Embryonic facial prominence (tissue), 1 donor: ENCODE data around the gene SLC7A5.
"Not testable (repeated sequence)": the region's sequence is repeated elsewhere in the genome, so short reads cannot be mapped to it uniquely, and the experiment has no call there.

ENCODE experiments used
- DNase-seq: peaks from one replicate; pipeline ENCODE4 v3.0.0-alpha.2; 2016; ENCODE audit errors: extremely low spot score

SLC7A5 gene

DNA sequence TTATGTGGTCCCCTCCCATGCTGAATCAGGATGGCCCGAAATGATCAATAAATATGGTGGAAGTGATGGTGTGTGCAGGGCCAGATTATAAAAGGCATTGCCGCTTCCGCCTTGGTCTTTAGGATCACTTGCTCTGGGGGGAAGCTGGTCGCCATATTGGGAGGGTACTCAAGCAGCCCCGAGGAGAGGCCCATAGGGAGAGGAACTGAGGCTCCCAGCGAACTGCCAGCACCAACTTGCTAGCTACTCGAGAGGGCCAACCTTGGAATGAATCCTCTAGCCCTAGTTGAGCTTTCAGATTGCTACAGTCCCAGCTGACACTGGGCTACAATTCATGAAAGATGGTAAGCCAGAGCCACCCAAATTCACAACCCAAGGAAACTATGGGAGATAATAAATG is 19.0 kb upstream of the SLC7A5 start:
- DNase-seq, result not testable (repeated sequence)

DNA sequence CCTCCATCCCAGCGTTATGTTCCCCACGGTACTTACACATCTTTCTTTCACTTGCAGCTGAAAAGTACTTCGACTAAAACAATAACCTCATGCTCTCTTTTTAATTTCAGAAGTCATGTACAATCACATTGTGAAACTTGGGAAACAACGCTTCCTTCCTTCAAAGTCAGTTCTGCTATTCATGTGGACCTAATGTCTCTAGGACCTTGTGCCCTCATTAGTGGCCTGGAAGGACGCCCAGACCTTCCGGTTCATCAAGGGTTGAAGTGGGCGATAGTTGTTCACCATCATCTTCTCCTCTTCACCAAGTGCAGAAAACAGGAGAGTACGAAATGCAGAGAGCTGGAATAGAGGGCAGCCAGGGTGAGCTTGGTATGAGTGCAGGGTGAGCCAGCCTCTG is 18.6 kb upstream of the SLC7A5 start:
- DNase-seq, result not testable (repeated sequence)

DNA sequence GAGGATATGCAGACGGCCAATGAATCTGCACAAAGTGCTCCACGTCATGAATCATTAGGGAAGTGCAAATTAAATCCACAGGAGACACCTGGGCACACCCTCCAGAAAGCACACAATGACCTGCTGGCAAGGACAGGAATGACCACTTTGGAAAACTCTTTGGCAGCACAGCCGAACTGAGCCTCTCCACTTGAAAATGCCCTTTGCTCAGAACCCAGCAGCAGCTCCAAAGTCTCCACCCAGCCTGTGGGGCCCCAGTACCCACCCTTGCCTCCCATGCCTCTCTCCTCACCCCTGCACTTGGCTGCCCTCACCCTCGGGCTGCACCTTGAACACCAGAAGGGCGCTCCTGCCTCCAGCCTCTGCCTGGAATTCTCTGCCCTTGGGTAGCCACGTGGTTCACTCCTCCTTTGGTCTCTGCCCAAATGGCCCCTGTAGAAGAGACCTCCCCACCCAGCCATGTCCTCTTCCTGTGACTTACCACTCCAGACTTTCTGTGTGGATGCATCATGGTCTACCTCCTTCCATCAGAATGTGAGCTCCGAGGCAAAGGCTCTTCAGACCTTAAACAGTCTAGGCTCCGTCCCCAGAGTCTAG is 16.2 kb upstream of the SLC7A5 start:
- not testable (repeated sequence) for DNase-seq

DNA sequence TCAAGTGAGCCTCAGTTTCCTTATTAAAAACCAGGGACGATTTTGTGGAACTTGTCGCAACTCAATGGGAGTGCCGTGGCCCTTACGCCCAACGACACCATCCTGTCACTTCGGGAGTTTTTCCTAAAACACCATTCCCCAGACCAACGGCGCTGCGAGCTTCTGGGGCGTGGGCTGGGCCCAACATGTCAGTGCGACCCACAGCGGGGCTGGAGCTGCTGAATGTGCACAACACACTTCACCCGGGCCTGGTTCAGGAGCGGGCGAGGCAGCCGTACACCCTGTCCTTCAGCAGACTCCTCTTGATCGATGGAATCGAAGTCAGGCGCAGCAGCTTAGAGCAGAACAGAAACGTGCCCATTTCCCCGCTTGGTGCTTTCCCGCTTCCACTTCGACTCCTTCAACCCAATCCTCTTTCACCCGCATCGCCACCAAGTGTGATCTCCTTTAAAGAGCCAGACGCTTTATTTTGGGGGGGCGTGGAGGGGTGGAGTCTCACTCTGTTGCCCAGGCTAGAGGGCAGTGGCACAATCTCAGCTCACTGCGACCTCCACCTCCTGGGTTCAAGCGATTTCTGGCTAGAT is 13.2 kb upstream of the SLC7A5 start:
- no peak for DNase-seq

DNA sequence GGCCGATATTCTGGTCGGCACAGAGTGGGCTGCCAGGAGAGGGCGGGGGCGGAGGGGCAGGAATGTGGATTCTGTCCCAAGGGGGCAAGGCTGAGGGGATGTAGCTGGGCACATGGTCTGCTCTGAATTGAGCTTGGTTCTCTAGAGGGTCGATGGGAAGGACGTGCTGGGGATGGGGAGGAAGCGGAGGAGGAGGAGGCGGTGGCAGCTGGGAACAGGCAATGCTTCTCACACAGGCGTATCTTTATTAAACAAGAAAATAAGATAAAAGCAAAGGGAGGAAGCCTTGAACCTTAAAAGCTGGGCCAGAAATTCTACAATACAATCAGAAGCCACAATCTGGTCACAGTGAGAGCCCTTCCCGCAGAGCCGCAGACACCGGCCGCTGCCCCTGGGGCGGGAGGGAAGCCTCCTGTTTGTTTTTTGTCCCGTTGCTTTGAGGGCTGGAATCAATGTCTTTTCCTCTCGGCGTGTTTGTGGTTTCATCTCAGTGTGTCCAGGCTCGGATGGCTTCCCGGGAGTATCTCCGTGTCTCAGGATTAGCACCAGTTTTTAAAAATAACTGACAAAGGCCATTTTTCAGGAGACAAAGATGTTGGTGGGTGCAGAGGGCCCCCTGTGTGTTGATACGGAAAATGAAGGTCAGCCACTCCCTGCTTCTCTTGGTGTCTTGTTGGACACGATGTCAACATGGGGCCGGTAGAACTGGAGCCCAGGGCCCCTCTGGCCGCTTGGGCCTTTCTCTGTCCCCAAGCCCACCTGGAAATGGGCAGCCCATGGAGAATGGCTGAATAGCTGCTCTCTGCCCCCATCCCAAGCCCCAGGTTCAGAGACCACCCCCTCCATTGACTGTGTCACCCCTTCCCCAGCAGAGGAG is 12.3 kb upstream of the SLC7A5 start:
- DNase-seq, result no peak

DNA sequence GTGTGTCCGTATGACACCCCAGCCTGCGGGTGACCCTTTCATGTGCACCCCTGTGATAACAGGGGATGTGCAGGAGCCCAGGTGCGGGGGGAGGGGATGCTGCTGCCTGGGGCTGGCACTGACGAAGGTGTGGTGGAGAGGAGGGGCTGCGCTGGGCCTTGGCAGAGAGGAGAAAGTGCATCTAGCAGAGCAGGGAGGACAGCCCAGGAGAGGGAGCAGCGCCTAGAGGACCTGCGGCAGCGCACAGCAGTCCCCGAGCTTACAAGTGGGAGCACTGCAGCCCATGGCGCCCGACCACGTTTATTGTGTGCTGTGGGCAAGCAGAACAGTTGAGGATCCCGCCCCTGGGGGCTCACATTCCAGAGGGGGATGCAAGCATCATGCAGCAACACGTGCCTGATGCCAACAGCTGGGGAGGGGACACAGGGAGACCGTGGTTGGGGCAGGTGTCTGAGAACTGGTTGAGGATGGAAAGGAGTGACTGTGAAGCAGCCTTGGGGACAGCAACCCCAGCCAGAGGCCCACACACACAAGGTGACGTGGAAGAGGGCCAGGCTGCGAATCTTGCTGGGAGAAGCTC is 10.9 kb upstream of the SLC7A5 start:
- no peak for DNase-seq

DNA sequence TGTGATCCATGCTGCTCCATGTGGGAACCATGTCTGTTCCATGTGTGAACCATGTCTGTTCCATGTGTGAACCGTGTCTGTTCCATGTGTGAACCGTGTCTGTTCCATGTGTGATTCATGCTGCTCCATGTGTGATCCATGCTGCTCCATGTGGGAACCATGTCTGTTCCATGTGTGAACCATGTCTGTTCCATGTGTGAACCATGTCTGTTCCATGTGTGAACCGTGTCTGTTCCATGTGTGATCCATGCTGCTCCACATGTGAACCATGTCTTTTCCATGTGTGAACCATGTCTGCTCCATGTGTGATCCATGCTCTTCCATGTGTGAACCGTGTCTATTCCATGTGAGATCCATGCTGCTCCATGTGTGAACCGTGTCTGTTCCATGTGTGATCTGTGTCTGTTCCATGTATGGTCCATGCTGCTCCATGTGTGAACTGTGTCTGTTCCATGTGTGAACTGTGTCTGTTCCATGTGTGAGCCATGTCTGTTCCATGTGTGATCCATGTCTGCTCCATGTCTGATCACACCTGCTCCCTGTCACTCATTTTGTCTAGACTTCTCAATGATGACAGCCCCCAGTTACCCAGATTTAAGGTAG is 10.2 kb upstream of the SLC7A5 start:
- DNase-seq, result not testable (repeated sequence)

DNA sequence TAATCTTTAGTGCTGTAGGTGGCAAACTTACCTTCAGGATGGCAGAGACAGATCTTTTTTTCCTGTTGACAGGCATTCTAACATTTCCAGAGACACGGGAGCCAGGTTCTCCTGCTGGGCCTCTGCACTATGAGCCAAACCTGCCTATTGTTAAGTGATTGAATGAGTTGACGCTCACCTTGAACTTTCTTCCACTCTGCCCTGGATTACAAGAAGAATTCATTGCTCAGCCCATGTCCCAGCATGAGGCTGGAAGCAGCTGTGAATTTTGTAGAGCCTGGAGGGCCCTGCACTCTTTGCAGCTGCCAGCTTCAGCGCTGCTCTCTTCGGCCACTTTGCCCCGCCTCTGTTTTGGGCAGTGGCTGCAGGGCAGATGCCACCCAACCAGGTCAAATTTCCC is 9.4 kb upstream of the SLC7A5 start:
- DNase-seq, result no peak

DNA sequence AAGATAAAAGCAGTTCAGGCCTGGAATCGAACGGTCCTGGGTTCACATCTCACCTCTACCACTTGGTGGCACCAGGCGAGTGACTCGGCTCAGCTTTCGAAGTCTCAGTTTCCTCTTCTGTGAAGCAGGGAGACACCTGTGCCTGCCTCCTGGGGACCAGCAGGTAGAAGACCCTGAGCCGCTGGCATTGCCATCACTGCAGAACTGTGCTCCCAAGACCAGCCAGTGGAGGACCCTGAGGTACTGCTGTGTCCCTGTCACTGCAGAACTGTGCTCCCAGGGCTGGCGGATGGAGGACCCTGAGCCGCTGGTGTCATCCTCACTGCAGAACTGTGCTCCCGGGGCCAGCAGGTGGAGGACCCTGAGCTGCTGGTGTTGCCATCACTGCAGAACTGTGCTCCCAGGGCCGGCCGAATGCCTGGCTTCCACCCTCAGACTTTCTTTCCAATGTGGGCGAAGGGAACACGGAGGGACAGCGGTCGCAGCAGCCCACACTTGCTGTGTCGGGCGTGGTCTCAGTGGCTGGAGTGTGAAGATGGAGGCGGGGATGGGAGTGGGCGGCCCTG is 8.7 kb upstream of the SLC7A5 start:
- no peak for DNase-seq

DNA sequence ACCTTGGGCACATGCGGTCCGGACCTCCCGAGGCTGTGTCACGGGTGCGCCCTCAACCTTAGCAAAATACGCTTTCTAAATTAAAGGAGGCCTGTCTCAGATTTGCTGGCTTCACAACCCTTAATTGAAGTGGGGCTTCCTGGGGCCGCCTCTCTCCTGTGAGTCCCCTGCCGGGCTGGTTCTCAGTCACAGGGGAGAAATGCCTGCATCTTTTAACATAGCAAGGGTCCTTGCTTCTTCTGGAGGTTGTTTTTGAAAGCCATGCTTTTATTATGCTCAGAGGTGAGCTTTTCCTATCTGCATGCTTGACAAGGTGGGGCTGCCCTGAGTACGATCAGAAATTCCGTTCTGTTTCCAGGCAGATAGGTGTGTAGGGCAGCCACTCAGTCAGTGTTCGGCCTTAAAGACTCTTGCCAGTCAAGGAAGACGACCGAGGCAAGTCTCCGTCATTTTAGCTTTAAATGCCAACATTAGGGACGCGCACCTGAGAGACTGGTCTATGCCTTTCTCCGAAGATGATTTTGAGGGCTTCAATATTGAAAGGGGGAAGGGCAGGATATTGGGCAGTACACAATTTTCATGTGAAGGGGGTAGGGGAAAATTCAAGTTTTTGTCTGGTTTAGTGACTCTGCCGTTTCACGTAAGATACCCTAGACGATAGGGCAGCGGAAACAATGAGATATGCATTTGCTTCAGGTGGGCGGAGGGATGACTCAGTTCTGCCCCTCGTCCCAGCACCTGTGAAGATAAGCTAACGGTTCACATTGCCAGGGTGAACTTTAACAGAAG is 5.5 kb upstream of the SLC7A5 start:
- DNase-seq, result no peak

DNA sequence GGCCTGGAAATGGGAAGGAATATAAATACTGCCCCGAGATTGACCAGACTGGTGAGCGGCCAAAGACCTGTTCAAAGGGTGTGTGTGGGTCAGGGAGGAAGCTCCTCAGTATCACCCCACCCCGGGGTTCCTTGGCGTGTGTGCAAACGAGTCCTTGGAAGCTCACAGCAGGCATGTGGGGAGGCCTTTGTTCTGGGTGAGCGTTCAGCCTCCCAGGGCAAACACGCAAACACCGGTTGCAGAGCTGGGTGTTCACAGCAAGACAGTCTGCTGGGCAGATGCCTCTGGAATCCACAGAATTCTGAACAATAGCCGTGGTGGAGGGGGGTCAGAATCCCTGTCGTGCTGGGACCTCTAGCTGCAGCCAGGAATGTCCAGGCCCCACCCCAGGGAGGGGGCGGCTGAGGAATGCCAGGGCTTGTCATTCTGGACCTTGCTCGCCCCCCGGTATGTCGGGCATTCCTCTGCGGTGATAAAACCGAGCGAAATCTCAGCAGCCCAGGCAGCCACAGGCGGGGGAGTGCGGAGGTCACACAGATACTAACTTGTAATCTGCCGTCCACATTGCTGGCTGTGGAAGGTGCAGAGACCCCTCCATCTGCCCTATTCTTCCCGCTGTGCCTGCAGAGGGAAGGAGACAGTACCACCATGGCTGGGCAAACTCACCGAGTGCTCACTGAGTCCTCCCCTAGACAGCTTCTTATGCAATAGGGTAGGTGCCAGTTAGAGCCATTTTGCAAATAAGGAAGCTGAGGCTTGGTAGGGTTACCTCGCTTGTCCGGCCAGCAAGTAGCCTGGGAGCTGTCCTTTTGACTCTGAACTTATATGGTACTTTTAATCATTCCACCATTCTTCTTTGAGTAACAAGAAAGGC is 1.3 kb upstream of the SLC7A5 start:
- DNase-seq, result not testable (repeated sequence)

DNA sequence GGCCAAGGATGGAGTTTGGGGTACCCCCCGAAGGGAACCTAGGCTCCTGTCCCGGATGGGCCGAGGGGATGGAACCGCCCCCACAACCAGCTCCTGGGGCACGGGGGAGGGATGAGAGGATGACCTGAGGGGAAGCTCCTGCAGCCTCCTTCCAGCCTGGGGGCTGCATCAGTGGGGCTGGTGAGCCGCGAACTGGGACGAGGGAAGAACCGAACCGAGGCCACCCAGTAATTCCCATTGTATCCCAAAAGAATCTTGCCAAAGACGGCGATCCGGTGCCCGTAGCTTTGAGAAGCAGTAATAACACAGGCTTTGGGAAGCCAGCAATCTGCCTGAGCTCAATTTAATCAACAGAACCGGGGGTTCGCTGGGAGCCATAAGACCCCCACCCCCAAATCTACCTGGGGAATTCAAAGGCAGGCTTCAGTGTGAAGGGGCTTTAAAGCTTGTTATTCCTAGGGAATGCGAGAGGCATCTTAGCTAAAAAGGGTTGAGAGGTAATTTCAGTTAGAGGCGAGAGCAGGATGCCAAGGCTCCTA is 641 bp upstream of the SLC7A5 start:
- not testable (repeated sequence) for DNase-seq

DNA sequence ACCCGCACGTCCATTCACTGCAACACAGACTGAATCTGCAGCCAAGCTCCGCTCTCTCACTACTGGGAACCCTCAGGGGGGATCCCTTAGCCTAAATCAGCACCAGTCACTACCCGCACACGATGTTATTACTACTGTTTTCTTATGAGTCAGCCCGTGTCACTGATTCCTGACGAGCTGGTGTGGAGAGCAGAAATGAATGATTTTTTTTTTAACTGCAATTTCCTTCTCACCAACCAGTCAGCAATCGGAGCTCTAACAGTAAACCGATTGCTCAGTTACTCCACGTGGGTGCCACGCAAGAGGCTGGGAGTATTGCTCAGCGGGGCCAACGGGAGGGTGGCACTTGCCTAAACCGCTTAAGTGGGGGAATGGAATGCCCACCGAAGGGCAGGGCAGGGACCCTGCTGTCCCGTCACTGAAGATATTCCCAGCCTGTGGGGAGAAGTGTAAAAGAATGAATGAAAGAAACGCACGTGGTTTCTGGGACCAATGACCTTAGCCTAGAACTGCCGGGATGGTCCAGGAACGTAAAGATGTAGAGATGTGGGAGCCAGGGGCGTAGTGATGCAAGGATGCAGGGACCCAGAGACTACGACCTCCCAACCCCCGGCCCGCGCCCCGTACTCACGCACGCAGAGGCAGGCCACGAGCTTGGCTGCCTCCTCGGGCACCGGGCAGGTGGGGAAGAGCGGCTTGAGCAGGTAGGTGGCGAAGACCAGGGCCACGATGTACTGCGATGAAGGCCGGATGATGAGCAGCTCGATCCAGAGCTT is 865 bp downstream of the SLC7A5 start:
- not testable (repeated sequence) for DNase-seq

DNA sequence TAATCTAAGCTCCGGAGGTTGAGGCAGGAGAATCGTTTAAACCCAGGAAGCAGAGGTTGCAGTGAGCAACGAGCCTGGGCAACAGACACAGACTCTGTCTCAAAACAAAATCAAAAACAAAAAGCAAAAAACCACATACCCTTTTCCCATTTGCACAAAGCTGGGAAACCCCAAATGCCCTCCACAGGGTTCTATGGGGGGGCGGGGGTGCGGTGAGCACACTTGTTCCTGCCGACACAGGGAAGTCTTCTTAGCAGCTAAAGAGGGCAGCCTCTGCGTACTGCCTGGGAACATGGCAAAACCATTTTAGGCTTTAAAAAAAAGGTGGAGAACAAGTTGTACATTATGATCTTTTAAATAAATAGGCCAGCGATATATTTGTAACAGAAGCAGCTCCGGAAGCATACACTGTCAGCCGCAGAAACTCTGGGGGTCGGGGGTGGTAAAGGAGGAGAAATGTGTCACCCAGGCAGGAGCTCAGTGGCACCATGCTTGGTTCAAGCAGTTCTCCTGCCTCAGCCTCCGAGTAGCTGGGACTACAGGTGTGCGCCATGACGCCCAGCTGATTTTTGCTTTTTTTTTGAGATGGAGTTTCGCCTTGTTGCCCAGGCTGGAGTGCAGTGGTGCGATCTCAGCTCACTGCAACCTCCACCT is 3.3 kb downstream of the SLC7A5 start:
- DNase-seq, result not testable (repeated sequence)

DNA sequence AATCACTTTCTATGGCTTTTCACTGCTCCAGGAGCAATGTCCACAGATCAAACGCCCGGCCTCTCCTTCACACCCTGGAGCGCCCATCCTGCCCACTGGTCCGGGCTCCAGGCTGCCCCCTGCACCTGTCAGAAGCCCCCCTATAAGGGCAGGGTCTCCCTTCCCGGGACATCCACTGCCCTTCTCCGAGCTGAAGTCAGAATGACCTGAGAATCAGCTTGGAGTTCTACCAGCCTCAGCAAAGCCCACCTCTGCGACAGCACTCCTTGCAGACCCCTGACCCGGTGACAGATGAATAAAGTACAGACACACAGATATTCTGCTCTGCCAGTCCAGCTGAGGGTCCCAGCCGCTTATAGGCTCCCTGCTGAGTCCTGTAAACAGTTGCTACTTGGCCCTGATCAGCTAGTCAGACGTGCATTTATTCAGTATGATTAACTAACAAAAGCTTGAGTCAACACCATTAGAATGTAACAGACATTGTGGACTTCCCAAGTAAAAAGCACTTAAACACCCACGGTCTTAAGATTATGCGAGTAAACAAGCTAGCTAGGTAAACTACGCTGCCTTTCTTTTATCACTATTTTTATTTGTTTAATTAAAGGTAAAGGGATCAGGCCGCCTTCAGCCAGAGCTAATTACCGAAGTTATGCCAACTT is 4.8 kb downstream of the SLC7A5 start:
- no peak for DNase-seq

DNA sequence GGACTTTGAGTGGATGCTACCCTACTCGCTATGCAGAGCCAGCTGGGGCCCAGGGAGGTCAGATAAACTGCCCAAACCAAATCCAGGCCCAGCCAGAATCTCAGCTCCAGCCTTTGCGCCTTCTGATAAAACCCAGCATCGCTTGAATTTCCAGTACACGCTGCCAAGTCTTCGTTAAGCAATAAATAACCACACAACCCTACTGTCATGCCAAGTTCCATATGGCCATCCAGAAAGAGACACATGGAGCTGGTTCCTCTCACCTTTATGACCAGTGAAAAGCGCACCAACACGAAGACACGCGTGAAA is 6.0 kb downstream of the SLC7A5 start:
- not testable (repeated sequence) for DNase-seq

DNA sequence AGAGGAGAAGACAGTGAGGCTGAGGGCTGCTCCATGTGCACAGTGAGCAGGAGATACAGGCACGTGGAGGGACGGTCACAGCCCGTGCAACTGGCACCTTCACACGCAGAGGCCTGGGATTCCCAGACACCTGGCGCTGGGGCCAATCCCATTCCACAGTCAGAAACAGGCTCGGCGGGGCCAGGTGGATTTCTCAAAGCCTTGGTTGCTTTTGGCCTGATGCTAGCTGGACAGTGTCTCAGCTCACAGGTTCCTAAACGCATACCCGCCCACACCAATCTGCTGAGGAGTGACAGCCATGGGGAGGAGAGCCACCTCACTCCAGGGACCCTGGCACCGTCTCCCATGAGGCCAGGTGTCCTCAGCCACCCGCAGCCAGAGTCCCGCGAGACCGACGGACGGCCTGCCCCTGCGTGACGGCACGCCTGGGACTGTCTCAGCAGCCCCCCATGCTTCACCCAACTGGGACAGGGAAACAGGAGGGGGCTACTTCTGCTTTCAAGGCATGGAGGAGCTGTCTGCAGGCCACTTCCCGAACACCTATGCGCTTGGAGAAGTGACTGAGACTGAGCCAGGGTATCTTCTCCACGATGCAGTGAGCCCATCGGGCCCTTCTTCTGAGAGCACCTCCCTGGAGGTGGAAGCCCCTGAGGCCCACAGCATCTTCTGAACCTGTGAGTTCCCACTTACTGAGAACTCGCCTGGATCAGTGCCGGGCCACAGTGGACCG is 6.5 kb downstream of the SLC7A5 start:
- not testable (repeated sequence) for DNase-seq
